DMS114 treated with DMSO at 0.1 percent for 48 hours (cell line): ENCODE measurements around the gene FEZF1.
"Not testable (repeated sequence)": the region's sequence is repeated elsewhere in the genome, so short reads cannot be mapped to it uniquely, and the experiment has no call there.

Source experiments
- DNase-seq: peaks from one replicate; lab custom pipeline; 2025; ENCODE audit not compliant: unreplicated experiment; lab: John Stamatoyannopoulos, UW

FEZF1 gene

GRCh38 chr7:122309421-122309820 is 4.9 kb upstream of the FEZF1 start:
- no peak for DNase-seq

DNA sequence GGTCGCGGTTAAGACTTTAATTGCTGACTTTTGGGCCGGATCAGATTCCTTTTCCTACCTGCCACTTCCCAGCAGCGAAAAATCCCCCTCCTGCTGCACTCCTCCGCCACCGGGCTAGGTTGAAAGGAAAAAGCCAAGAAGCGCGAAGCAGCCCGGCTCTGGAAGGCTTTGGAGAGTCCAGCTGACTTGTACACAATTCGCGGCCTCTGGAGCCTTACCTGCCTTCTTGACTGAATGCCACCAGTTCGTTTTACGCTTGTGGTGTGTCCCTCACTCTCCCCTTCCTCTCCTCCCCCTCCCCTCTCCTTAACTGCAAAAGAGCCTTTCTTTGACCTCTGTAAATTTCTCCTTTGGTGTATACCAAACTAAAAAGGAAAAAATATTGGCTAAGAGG is 2.7 kb upstream of the FEZF1 start:
- no peak for DNase-seq

DNA sequence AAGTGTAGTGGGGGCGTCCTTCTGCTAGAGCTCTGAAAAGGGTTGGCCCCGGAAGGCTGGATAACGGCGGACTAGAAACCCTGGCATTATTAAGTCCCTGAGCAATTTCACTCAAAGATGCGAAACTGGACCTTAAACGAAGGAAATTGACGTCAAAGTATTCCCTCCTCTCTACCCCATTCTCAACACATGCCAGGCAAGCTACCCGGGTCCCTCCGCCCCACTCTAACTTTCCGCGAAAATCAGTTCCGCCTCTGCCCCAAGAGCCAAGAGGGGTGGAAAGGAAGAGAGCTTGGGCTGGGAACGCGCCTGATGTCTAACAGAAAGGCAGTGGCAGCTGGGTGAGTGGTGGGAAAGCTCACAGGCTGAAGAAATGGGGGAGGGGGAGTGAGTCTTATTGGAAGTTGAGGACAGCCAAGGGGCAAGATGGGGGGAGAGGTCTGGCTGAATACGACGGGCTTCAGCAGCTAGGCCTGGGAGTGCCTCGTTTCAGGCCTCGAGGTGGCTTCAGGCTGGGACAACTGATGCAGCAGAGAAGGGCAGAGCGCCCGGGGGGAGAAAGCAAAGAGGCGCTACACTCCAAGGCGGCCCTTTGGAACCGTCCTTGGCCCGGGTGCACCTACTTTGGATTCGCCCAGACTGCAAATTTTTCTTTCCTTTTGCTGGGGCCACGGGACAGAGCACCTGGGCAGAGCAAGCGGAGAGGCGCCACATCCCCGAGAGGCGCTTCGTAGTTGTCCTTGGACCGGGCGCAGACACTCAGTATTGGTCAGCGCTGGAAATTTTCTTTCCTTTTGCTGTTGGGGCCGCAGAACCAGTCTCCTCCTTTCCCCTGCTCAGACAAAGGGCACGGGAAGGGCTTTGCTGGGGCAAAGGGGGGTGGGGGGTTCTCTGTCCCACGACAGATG is 2.0 kb upstream of the FEZF1 start:
- DNase-seq: no peak

DNA sequence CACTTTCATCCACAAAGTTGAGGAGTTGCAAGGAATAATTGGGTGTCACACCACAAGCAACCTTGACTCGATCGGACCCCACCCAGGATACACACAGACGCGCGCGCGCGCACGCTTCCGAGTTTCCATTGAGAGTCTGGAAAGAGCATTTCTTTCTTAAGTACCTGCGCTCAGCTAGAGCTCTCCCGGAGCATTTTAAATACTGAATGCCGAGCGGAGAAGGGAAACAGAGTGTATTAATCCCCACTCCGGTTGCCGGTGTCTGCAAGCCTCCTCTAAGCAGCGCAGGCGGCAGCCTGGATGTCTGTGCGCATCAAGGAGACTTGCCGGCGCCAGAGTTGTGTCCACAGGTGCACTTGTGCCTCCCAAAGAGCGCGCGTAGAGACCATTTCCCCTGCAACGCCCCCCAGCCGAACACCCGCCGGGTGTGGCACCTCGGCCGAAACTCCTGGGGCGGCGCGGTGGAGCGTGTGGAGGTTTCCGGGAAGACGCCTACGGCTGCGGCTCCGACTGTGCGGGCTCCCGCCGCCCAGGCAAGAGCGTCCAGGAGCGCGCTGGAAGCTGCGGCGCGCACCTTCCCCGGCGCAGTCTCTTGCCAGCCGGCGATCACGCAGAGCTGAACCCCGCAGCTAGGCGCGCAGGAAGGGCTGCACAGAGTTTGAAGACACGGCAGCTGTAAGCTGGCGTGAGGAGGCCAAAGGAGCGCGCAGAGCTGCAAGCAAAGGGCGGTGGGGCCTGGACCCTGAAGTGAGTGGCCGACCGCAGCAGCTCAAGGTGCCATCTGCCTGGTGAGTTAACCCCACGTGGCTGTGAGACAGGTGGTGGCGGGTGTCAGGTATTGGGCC is 1.1 kb upstream of the FEZF1 start:
- DNase-seq: no peak

DNA sequence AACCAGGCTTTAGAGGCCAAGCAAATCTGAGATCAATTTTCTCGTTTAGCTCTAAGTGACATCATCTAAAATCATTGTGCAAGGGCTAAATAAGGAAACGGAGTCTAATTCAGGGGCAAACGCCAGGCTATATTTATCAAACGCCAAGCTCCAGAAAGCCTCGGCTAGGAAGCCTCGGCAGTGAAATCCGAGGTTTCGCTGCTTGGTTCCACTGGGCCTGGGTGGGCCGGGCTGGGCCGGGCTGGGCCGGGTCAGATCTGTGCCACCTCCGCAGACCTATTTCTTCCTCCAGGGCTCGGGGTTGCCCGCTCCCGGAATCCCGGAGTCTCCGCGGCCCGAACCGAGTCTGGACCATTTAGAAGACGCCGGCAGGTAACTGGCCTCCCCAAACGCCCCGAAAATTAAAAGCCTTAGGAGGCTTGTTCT is 459 bp upstream of the FEZF1 start:
- DNase-seq: no peak

GRCh38 chr7:122303531-122304318 is 825 bp downstream of the FEZF1 start:
- DNase-seq: no peak

DNA sequence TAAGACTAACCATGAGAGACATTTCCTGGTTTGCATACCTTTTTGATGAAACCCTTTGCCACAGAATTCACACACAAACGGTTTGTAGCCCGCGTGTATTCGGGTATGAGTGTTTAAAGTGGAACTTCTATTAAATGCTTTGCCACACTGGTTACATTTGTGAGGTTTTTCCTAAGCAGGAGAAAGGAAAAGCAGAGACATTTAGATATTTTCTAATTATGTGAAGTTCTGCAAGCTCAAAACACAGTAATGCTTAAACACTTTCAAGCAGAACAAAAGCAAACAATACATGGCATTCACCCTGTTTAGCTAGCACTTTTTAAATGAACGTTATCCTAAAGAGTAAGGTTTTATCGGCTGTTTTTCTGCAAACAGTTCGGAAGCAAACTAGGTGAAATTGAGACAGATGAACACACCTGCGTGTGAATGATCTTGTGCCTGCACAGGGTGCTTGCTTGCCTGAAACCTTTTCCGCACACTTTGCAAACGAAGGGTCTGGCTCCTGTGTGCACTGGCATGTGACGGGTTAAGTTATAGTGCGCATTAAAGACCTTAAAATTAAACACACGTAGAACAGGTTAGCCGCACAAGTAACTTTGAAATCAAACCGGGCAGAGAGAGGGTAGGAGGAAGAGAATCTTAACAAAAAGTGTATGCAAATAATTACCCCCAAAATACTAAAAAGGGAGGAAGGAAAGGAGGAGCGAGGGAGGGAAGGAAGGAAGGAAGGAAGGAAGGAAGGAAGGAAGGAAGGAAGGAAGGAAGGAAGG is 1.6 kb downstream of the FEZF1 start:
- DNase-seq: no peak

DNA sequence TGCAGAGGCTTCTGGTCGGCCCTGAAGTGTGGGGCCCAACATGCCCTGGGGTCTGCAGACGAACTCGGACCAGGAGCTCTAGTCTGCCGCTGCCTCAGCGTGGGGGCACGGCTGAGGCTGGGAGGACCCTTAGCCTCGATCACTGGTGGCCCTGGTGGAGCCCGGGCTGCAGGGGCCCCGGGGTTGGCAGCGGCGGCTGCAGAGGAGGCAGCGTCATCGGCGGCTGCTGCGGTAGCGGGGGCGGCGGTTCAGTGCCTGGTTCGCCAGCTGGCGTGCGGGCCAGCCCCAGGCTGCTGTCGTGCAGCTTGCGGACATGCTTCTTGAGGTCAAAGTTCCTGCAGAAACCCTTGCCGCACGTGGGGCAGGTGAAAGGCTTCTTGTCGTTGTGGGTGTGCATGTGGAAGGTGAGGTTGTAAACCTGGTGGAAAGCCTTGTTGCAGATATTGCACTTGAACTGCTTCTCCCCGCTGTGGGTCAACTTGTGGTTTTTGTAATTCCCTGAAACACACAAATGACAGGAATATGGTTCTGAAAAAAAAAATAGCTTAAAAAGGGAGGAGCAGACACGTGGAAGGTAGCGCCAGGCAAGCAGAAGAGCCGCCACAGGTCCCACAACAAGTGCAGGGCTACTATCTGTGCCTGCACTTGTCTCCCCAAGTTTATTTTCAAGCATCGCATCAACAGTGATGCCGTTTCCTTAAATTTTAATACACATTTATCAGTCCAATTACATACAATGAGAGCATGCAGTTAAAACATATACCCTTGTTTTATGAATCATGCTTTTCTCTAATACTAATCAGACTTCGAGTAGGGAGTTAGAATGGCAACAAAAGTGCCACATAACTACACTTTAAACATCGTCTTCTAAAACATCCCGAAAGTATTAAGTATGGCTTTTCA is 2.4 kb downstream of the FEZF1 start:
- DNase-seq: no peak

DNA sequence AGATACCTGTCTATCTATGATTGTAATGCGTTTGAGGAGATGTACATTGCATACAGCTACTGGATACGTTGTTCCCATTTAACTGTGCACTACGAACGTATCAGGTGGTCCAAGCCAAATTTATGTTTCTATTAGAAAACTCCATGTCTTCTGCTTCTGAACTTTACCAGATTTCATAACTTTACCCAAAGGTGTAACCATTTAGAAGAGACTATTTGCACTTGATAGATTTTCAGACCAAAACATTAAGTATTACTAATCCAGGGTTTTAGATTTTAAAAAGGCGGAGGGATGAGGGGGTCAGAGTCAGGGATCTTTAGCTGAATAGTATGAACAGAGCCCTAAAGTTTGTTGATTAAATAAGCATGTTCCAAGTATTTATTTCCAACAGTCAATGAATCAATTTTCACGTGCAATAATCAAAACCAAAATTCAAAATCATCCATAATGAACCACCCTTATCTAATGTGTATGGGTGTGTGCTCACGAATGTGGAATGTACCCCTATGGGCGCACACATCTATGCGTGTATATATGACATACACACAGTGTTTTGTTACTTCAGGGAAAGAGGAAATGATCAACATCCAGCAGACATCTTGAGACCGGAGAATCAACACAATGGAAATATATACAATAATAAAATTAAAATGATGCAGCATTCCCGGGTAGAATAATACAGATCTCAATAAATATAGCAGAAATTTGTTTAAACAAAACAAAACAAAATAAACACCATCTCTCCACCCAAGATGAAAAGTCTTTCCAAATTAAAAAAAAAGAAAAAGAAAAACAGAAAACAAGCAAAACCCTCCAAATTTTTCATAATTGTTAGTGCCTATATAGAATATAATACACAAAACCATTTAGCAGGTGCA is 3.4 kb downstream of the FEZF1 start:
- DNase-seq: no peak

DNA sequence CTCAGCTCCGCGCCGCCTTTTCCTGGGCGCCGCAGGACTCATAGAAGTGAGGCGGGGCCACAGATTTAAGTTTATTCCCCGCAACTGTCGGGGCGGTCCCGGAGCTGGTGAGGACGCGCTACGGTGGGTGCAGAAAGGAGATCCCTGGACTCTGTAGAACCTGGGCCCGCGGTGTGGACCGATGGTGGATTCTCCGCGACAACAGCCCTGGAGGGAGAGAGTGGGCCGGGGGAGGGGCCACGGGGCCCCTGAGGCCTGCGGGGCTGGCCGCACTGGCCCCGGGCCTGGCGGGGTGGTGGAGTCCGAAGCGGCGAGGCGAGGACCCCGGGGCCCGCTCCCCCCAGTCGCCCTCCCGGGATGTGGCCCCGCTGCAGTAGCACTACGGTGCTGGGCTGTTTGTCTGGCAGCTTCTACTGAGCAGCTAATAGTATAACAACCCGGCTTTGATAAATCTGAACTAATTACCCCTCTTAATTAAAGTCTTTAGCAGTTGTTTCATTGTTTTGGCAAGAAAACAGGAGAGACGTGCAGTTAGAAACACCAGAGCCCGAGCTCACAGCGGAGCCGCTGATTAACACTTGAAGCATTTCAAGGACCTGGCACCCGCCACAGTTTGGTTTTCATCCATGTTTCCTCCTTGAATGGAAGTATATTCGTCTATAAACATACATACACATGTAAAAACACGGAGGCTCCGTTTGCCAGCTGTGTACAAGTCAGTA is 4.2 kb downstream of the FEZF1 start:
- DNase-seq: no peak

GRCh38 chr7:122299624-122300210 is 4.8 kb downstream of the FEZF1 start:
- no peak for DNase-seq

- DNase-seq: no peak
These were observed 5.9 kb downstream of the FEZF1 start for GRCh38 chr7:122298618-122299017.

- DNase-seq: no peak
These were observed 6.4 kb downstream of the FEZF1 start for GRCh38 chr7:122298131-122298530.

GRCh38 chr7:122291189-122291588 is 13.4 kb downstream of the FEZF1 start:
- no peak for DNase-seq

- no peak for DNase-seq
These were observed 14.1 kb downstream of the FEZF1 start for GRCh38 chr7:122290476-122290875.

- DNase-seq: no peak
These were observed 15.1 kb downstream of the FEZF1 start for GRCh38 chr7:122289426-122289825.

DNA sequence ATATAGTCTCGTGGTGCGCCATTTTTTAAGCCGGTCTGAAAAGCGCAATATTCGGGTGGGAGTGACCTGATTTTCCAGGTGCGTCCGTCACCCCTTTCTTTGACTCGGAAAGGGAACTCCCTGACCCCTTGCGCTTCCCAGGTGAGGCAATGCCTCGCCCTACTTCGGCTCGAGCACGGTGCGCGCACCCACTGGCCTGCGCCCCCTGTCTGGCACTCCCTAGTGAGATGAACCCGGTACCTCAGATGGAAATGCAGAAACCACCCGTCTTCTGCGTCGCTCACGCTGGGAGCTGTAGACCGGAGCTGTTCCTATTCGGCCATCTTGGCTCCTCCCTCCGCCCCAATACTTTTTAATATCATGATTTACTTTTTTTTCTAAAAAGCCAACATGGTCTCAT is 19.9 kb downstream of the FEZF1 start:
- not testable (repeated sequence) for DNase-seq

DNA sequence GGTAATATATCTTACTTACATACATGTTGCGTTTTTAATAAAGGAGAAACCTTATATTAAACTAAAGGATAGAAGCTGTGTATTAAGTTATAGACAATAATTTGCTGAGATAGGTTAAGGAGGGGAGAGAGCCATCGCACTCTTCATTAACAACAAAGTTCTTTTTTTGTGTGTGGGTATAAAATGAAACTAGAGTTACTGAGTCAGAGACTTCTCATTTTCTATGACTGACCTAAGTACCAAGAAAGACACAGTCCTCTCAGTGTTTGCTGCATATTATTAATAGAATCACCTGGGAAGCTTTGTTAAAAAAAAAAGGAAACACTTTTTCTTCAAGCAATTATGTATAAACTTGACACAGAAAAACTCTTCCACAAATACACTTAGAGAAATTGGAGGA is 31.4 kb downstream of the FEZF1 start:
- no peak for DNase-seq
